Spinal cord (tissue), 10 donors: Measurements from ENCODE around the gene BATF2. TPM values are rescaled to one million over a fixed set of nuclear protein-coding genes. Genes with fewer than 3 reads are reported as not detected.

ENCODE experiments used
- DNase-seq, 6 donors: peaks; one replicate each; pipeline versions ENCODE4 v3.0.0 to v3.0.0-alpha.2; 2013 to 2015; ENCODE audit warnings: low spot score in 6 of 6, low read depth in 4 of 6
- H3K27ac ChIP-seq: one replicate; pipeline ENCODE4 v1.5.1; 2013; ENCODE audit warnings: low read depth, low read length, control low read depth
- H3K27me3 ChIP-seq: one replicate; pipeline ENCODE4 v1.6.1; 2013; ENCODE audit warnings: low read length; ENCODE audit not compliant: control insufficient read depth, insufficient read depth
- H3K36me3 ChIP-seq: one replicate; pipeline ENCODE4 v1.6.1; 2013; ENCODE audit warnings: low read length; ENCODE audit not compliant: control insufficient read depth, insufficient read depth
- H3K4me1 ChIP-seq: one replicate; pipeline ENCODE4 v1.6.1; 2013; ENCODE audit warnings: low read length; ENCODE audit not compliant: control insufficient read depth, insufficient read depth
- H3K4me3 ChIP-seq: one replicate; pipeline ENCODE4 v1.5.1; 2013; ENCODE audit warnings: low read depth, low read length, control low read depth
- H3K9me3 ChIP-seq: one replicate; pipeline ENCODE4 v1.6.1; 2013; ENCODE audit warnings: low read length; ENCODE audit not compliant: control insufficient read depth, insufficient read depth
- WGBS: methylation state at CpG from one replicate; pipeline ENCODE4 v1.1.5; 2013; ENCODE audit warnings: missing lambda C conversion rate; ENCODE audit not compliant: insufficient coverage; 5-methylcytosine and 5-hydroxymethylcytosine counted together
- polyA plus RNA-seq, 2 donors: library from polyadenylated mRNA; unstranded; fragments of 120-200 nt; gene quantifications; one replicate each; pipeline ENCODE4 v1.2.1, GENCODE V29; 2013; ENCODE audit not compliant: insufficient read length in 2 of 2
- small RNA-seq: library from RNA; depleted of rRNA; stranded (forward); fragments of <200 nt; gene quantifications from one replicate; pipeline ENCODE3, GENCODE V24; 2014; ENCODE audit warnings: low replicate concordance
- total RNA-seq, 2 donors: library from RNA; depleted of rRNA in 1 of 2; stranded (reverse); fragments of 120-200 nt in 1 of 2; fragments of >200 nt in 1 of 2; gene quantifications; one replicate each; pipeline versions ENCODE4 v1.2.3 to v1.2.4, GENCODE V29; 2013 to 2014
- donor health status: healthy.

Gene BATF2
- total and polyA plus RNA-seq, 4 donors: 0.76 to 1.0 (median 0.99) TPM

DNA sequence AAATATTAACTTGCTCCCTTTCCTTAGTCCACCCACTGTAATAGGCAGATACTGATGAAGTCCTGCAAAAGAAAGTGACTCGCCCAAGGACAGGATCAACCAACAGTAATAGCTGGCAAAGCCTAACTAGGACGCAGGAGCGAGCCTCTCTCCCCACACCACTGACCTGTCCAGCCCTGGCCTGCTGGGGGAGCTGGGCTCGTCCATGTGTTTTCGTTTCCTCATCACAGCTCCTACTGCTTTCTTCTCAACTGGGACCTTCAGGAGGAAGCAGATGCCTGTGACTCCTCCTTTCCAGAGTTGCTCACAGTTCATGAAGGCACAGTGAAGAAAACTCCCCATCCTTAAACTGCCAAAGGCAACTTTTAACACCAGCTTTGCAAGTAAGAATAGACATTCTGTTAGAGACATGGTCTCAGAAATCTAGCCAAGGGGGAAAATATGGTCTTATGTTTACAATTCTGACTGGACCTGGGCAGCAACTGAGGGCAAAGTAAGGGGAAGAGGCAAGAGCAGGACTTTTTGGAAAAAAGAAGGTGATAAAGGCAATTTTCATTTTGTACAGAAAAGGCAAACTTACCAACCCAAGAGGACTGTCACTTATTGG is 49.5 kb downstream of the BATF2 start:
- Histone ChIP-seq H3K36me3 (no peaks in the 10 kb centered on the region), H3K4me3 (no peak overlapping the region), H3K27ac (no peak overlapping the region), H3K4me1 (no peaks in the 10 kb centered on the region), H3K27me3 (no peaks in the 10 kb centered on the region), H3K9me3 (no peaks in the 10 kb centered on the region)
- WGBS: 46% methylated on average over 5 of the region's 5 CpGs
- DNase-seq: no peak

Small RNA genes within 50 kb of the gene (small RNA-seq; reads per million reads assigned to genes)
- gene MIR6879 (not detected), gene SNX15 (not detected)

Other genes with a start within 250 kb of the BATF2 start
- 10 to 100 TPM in 1 of 2 donors, 1 to 10 TPM in 1; 9.7 to 13.6 TPM for gene PYGM, start 237.0 kb downstream of the BATF2 start, total RNA-seq
- 10 to 100 TPM in 1 of 2 donors, 1 to 10 TPM in 1; 8.3 to 13.3 TPM for gene PYGM, start 237.0 kb downstream of the BATF2 start, polyA plus RNA-seq
- gene SF1, start 218.4 kb downstream of the BATF2 start, total RNA-seq: 100 to 1,000 TPM; 102 to 118 TPM
- gene SF1, start 218.4 kb downstream of the BATF2 start, polyA plus RNA-seq: 100 to 1,000 TPM; 286 to 377 TPM
- 10 to 100 TPM; 15.3 to 26.3 TPM for gene MAP4K2, start 193.8 kb downstream of the BATF2 start, total RNA-seq
- gene MAP4K2, start 193.8 kb downstream of the BATF2 start, polyA plus RNA-seq: 10 to 100 TPM; 36.0 to 47.7 TPM
- gene MEN1, start 186.4 kb downstream of the BATF2 start, total RNA-seq: 10 to 100 TPM; 12.4 to 17.6 TPM
- gene MEN1, start 186.4 kb downstream of the BATF2 start, polyA plus RNA-seq: 10 to 100 TPM; 39.3 to 46.7 TPM
- 1 to 10 TPM in 1 of 2 donors, under 1 TPM in 1; 0.59 to 2.0 TPM for gene CDC42BPG, start 152.3 kb downstream of the BATF2 start, total RNA-seq
- 1 to 10 TPM in 1 of 2 donors, under 1 TPM in 1; 0.43 to 1.5 TPM for gene CDC42BPG, start 152.3 kb downstream of the BATF2 start, polyA plus RNA-seq
- gene EHD1, start 118.3 kb downstream of the BATF2 start, total RNA-seq: 10 to 100 TPM; 40.9 to 75.8 TPM
- 100 to 1,000 TPM in 1 of 2 donors, 10 to 100 TPM in 1; 82.4 to 102 TPM for gene EHD1, start 118.3 kb downstream of the BATF2 start, polyA plus RNA-seq
- gene ATG2A, start 79.8 kb downstream of the BATF2 start, total RNA-seq: 10 to 100 TPM in 1 of 2 donors, 1 to 10 TPM in 1; 8.1 to 14.7 TPM
- 10 to 100 TPM; 26.0 to 26.8 TPM for gene ATG2A, start 79.8 kb downstream of the BATF2 start, polyA plus RNA-seq
- 10 to 100 TPM; 26.3 to 40.0 TPM for gene PPP2R5B, start 72.3 kb downstream of the BATF2 start, total RNA-seq
- gene PPP2R5B, start 72.3 kb downstream of the BATF2 start, polyA plus RNA-seq: 10 to 100 TPM; 96.4 to 99.8 TPM
- gene GPHA2, start 61.1 kb downstream of the BATF2 start, total RNA-seq: 1 to 10 TPM in 1 of 2 donors, under 1 TPM in 1; 0.59 to 3.5 TPM
- 1 to 10 TPM in 1 of 2 donors, not detected in 1; 1.9 TPM for gene GPHA2, start 61.1 kb downstream of the BATF2 start, polyA plus RNA-seq
- gene MAJIN, start 24.9 kb downstream of the BATF2 start, total RNA-seq: under 1 TPM in 1 of 2 donors, not detected in 1; 0.50 TPM
- under 1 TPM in 1 of 2 donors, not detected in 1; 0.42 TPM for gene MAJIN, start 24.9 kb downstream of the BATF2 start, polyA plus RNA-seq
- 100 to 1,000 TPM in 1 of 2 donors, 10 to 100 TPM in 1; 75.4 to 120 TPM for gene ARL2, start 17.2 kb upstream of the BATF2 start, total RNA-seq
- gene ARL2, start 17.2 kb upstream of the BATF2 start, polyA plus RNA-seq: 100 to 1,000 TPM; 119 to 123 TPM
- gene SNX15, start 30.5 kb upstream of the BATF2 start, total RNA-seq: 10 to 100 TPM; 14.4 to 25.7 TPM
- gene SNX15, start 30.5 kb upstream of the BATF2 start, polyA plus RNA-seq: 10 to 100 TPM; 30.6 to 32.4 TPM
- gene SAC3D1, start 44.2 kb upstream of the BATF2 start, total RNA-seq: 1 to 10 TPM; 4.0 to 6.4 TPM
- gene SAC3D1, start 44.2 kb upstream of the BATF2 start, polyA plus RNA-seq: 10 to 100 TPM; 16.5 to 18.0 TPM
- gene NAALADL1, start 61.6 kb upstream of the BATF2 start, total RNA-seq: 10 to 100 TPM in 1 of 2 donors, 1 to 10 TPM in 1; 7.7 to 25.2 TPM
- gene NAALADL1, start 61.6 kb upstream of the BATF2 start, polyA plus RNA-seq: 1 to 10 TPM; 5.5 to 8.1 TPM
- 1 to 10 TPM; 5.4 to 8.7 TPM for gene CDCA5, start 87.1 kb upstream of the BATF2 start, total RNA-seq
- 10 to 100 TPM; 14.1 to 15.0 TPM for gene CDCA5, start 87.1 kb upstream of the BATF2 start, polyA plus RNA-seq
- gene ZFPL1, start 87.3 kb upstream of the BATF2 start, total RNA-seq: 10 to 100 TPM; 19.4 to 32.6 TPM
- 10 to 100 TPM; 35.8 to 37.6 TPM for gene ZFPL1, start 87.3 kb upstream of the BATF2 start, polyA plus RNA-seq
- 100 to 1,000 TPM in 1 of 2 donors, 10 to 100 TPM in 1; 91.4 to 122 TPM for gene VPS51, start 99.2 kb upstream of the BATF2 start, total RNA-seq
- gene VPS51, start 99.2 kb upstream of the BATF2 start, polyA plus RNA-seq: 100 to 1,000 TPM; 158 to 165 TPM
- 10 to 100 TPM; 46.6 to 61.8 TPM for gene TM7SF2, start 114.9 kb upstream of the BATF2 start, total RNA-seq
- gene TM7SF2, start 114.9 kb upstream of the BATF2 start, polyA plus RNA-seq: 100 to 1,000 TPM; 104 to 118 TPM
- gene ZNHIT2, start 120.7 kb upstream of the BATF2 start, total RNA-seq: 10 to 100 TPM in 1 of 2 donors, 1 to 10 TPM in 1; 2.7 to 10.7 TPM
- gene ZNHIT2, start 120.7 kb upstream of the BATF2 start, polyA plus RNA-seq: 10 to 100 TPM; 10.2 to 14.0 TPM
- gene FAU, start 125.2 kb upstream of the BATF2 start, total RNA-seq: 100 to 1,000 TPM; 174 to 693 TPM
- gene FAU, start 125.2 kb upstream of the BATF2 start, polyA plus RNA-seq: 100 to 1,000 TPM; 603 to 622 TPM
- gene MRPL49, start 125.3 kb upstream of the BATF2 start, total RNA-seq: 10 to 100 TPM; 36.7 to 55.3 TPM
- 10 to 100 TPM; 42.5 to 45.0 TPM for gene MRPL49, start 125.3 kb upstream of the BATF2 start, polyA plus RNA-seq
- 10 to 100 TPM; 14.3 to 18.3 TPM for gene SYVN1, start 137.5 kb upstream of the BATF2 start, total RNA-seq
- gene SYVN1, start 137.5 kb upstream of the BATF2 start, polyA plus RNA-seq: 10 to 100 TPM; 44.2 to 52.6 TPM
- not detected for gene SPDYC, start 173.3 kb upstream of the BATF2 start, total RNA-seq
- gene SPDYC, start 173.3 kb upstream of the BATF2 start, polyA plus RNA-seq: under 1 TPM in 1 of 2 donors, not detected in 1; 0.17 TPM
- gene CAPN1, start 185.0 kb upstream of the BATF2 start, total RNA-seq: 10 to 100 TPM; 48.0 to 69.5 TPM
- gene CAPN1, start 185.0 kb upstream of the BATF2 start, polyA plus RNA-seq: 100 to 1,000 TPM in 1 of 2 donors, 10 to 100 TPM in 1; 99.4 to 115 TPM